Karpas-422 (cell line): ENCODE measurements around the gene VSNL1. TPM values are rescaled to one million over a fixed set of nuclear protein-coding genes. Genes with fewer than 3 reads are reported as not detected.

ENCODE experiments used
- DNase-seq: peaks from one replicate; pipeline ENCODE4 v3.0.0-alpha.2; 2015
- H2AFZ ChIP-seq: fragments of 200-600 bp; sonication (generic); 2 replicates; pipeline ENCODE4 v1.6.1; 2014; ENCODE audit warnings: antibody characterized with exemption, low read length, mixed read lengths
- H3K27ac ChIP-seq: fragments of 200-600 bp; sonication (generic); 2 replicates; pipeline ENCODE4 v1.5.1; 2014; ENCODE audit warnings: mild to moderate bottlenecking, low read length, moderate library complexity
- H3K27me3 ChIP-seq: fragments of 200-600 bp; sonication (generic); 2 replicates; pipeline ENCODE4 v1.6.1; 2014; ENCODE audit warnings: low read length, mixed read lengths
- H3K36me3 ChIP-seq: fragments of 200-600 bp; sonication (generic); 2 replicates; pipeline ENCODE4 v1.6.1; 2014; ENCODE audit warnings: low read length, mixed read lengths; ENCODE audit not compliant: insufficient read depth
- H3K4me1 ChIP-seq: fragments of 200-600 bp; sonication (generic); 2 replicates; pipeline ENCODE4 v1.6.1; 2014; ENCODE audit warnings: mild to moderate bottlenecking, low read length, mixed read lengths
- H3K4me2 ChIP-seq: fragments of 200-600 bp; sonication (generic); 2 replicates; pipeline ENCODE4 v1.6.1; 2014; ENCODE audit warnings: low read length, low read depth, mild to moderate bottlenecking; ENCODE audit not compliant: poor library complexity, severe bottlenecking
- H3K4me3 ChIP-seq: fragments of 200-600 bp; sonication (generic); 2 replicates; pipeline ENCODE4 v1.5.1; 2014; ENCODE audit warnings: mild to moderate bottlenecking, antibody characterized with exemption, low read length, mixed read lengths
- H3K79me2 ChIP-seq: fragments of 200-600 bp; sonication (generic); 2 replicates; pipeline ENCODE4 v1.6.1; 2014; ENCODE audit warnings: mild to moderate bottlenecking, low read length, mixed read lengths
- H3K9ac ChIP-seq: fragments of 200-600 bp; sonication (generic); 2 replicates; pipeline ENCODE4 v1.6.0; 2014; ENCODE audit warnings: low read length
- H3K9me2 ChIP-seq: fragments of 200-600 bp; sonication (generic), shearing (Covaris generic); replicated peaks from 2 replicates; pipeline ENCODE4 v1.6.0; 2014; ENCODE audit warnings: mild to moderate bottlenecking, low read length, moderate library complexity; ENCODE audit not compliant: insufficient read depth
- H3K9me3 ChIP-seq: fragments of 300-700, 200-600 bp; sonication (generic); 2 replicates; pipeline ENCODE4 v1.6.1; 2014; ENCODE audit warnings: low read length, mixed read lengths
- H4K20me1 ChIP-seq: fragments of 200-600 bp; sonication (generic); 2 replicates; pipeline ENCODE4 v1.6.1; 2014; ENCODE audit warnings: mild to moderate bottlenecking, antibody characterized with exemption, low read length, low read depth; ENCODE audit not compliant: insufficient read depth
- total RNA-seq: library from RNA; depleted of rRNA; stranded (reverse); fragments of >200 nt; shearing (Covaris generic); gene quantifications from 2 replicates; pipeline ENCODE4 v1.2.3, GENCODE V29; 2014; ENCODE audit warnings: low replicate concordance

Gene VSNL1
- total RNA-seq, 1 experiment from 2014 or later, result not detected

DNA sequence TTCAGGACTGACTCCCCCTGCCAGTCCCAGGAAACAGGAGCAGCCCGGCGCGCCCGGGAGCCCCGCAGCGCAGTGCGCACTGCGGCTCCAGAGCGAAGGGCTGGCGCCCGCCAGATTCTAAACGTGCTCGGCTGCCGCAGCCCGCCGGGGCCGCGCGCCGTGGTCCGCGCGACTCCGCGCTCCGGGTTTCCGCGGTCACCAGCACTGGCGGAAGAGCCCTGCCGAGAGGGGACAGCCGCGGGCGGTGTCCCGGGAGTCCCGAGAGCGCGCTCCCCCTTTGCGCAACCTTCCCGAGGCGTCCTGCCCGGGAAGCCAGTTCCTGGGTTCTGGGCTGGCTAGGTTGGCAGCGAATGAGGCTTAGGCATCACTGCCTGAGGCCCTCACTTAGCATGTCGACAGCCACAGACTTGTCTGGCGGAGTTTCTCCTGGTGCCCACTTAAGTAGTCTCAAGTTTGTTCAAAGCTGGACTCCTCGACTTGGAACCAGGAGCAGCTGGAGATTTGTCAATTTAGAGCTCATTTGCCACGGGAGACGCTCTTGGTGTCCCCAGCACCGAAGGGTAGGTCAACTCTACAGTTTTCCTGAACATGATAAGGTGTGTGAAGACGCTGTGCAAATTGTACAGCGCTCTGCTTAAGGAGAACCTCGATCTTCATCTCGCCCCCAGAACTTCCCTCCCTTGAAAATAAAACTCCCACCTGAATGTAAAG is 1.5 kb upstream of the VSNL1 start:
- Histone ChIP-seq H3K27me3 (no peaks in the 10 kb centered on the region), H3K4me1 (no peaks in the 10 kb centered on the region), H3K4me3 (no peak overlapping the region), H3K27ac (no peak overlapping the region), H3K4me2 (no peak overlapping the region), H3K9ac (no peak overlapping the region), H3K36me3 (no peaks in the 10 kb centered on the region), H4K20me1 (no peaks in the 10 kb centered on the region), H3K9me2 (no peaks in the 10 kb centered on the region), H3K9me3 (no peaks in the 10 kb centered on the region), H2AFZ (no peak overlapping the region), H3K79me2 (no peaks in the 10 kb centered on the region)
- DNase-seq, result no peak

DNA sequence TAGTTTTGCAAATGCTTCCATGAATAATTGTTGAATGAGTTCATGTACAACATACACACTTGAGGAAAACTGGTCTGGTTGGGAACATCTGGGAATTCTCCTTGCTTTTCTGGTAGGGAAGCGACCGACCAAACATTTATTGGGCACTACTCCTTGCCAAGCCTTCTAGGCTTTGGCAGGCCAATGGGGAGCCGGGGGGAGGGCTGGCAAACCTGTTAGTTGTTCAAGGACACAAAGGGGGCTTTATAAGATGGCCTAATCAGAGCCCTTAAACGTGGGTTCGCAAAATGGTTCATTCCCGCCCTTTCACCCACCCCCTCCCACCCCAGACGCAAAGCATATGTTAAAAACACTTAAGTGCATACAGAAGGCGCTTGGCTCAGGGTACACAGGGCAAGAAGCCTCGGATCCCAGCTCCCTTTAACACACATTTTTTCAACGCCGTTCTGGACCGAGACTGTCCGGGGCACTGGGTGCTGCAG is 844 bp upstream of the VSNL1 start:
- Histone ChIP-seq H4K20me1 (no peaks in the 10 kb centered on the region), H3K9ac (no peak overlapping the region), H3K4me3 (no peak overlapping the region), H3K4me1 (no peaks in the 10 kb centered on the region), H3K79me2 (no peaks in the 10 kb centered on the region), H3K9me3 (no peaks in the 10 kb centered on the region), H3K9me2 (no peaks in the 10 kb centered on the region), H3K36me3 (no peaks in the 10 kb centered on the region), H3K27ac (no peak overlapping the region), H2AFZ (no peak overlapping the region), H3K27me3 (no peaks in the 10 kb centered on the region), H3K4me2 (no peak overlapping the region)
- no peak for DNase-seq

DNA sequence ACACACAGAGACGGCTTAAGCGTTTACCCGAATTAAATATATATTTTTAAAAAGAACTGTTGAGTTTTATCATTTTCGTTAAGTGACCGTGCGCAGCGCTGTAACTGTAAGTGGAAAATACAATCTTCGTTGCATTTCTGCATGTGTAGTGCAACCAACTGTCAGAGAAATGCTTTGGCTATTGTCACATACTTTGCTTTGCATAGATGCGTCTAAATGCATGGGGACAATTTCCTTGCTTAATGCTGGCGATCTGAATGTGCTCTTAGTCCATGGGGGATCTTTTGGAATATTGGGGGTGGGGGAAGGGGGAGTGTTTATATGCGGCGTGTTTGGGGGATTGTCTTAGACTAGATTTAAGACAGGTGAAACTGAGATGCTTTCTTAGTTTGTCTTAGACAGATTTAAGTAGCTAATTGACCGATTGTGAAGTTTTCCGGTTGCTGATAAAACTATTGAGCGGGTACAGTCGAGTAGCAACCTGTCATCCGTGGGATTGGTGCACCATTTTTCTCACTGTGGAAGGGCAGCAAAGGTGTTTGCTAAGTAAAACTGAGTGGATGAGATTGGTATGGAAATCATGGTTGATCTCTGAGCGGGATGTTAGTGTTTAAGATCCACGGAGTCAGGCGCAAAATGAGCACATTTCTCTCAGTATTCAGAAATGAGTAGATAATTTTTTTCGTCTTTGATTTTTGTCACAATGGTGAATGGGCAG is 476 bp downstream of the VSNL1 start:
- no peak overlapping the region for H3K4me3 ChIP-seq

DNA sequence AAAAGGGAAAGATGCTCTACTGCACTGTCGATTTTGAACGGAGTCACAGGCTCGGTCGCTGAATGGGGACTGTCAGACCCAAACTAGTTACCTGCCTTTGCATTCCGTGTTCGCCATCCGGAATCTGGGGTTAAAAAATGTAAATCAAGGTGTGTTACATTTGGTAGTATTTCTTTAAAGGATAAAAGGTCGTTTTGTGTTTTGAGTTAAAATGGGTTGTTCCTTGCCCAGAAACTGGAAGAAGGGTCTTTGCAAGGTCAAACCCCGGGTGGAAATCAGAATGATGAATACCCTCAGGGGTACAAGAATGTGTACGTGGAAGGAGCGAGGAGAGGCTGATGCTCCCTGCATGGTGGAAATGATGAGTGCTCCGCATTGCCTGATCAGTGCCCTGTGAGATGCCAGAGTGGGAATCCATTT is 1.0 kb downstream of the VSNL1 start:
- H3K79me2 ChIP-seq, result no peaks in the 10 kb centered on the region
- no peak overlapping the region for H2AFZ ChIP-seq
- no peak overlapping the region for H3K9ac ChIP-seq

More for the DNA sequence above, 476 bp downstream of the VSNL1 start:
- Histone ChIP-seq H3K9me3 (no peaks in the 10 kb centered on the region), H3K27ac (no peak overlapping the region), H3K36me3 (no peaks in the 10 kb centered on the region), H2AFZ (no peak overlapping the region), H3K9ac (no peak overlapping the region), H3K79me2 (no peaks in the 10 kb centered on the region), H3K4me1 (no peaks in the 10 kb centered on the region), H3K27me3 (no peaks in the 10 kb centered on the region), H4K20me1 (no peaks in the 10 kb centered on the region), H3K4me2 (no peak overlapping the region), H3K9me2 (no peaks in the 10 kb centered on the region)
- no peak for DNase-seq

DNA sequence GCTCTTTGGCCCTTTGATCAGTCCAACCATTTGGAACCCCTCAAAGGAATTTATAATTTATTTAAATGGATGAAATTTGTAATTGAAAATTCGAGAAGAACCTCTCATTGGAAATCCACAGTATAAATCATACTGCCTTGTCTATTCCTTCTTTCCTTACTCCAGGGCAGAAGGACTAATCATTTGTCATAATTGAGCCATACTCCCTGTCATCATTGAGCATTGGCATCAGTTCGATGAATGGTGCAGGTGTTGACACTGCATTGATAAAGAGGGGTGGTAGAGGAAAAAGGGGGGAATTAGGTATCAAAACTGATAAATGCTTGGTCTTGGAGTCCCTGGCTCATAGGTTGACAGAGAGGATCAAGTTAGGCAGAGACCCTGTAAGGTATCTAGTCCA is 2.0 kb downstream of the VSNL1 start:
- DNase-seq, result no peak
- Histone ChIP-seq H3K9me3 (no peaks in the 10 kb centered on the region), H3K79me2 (no peaks in the 10 kb centered on the region), H3K4me3 (no peak overlapping the region), H3K4me1 (no peaks in the 10 kb centered on the region), H2AFZ (no peak overlapping the region), H3K27me3 (no peaks in the 10 kb centered on the region), H3K36me3 (no peaks in the 10 kb centered on the region), H3K27ac (no peak overlapping the region), H4K20me1 (no peaks in the 10 kb centered on the region), H3K4me2 (no peak overlapping the region), H3K9me2 (no peaks in the 10 kb centered on the region), H3K9ac (no peak overlapping the region)

More for the DNA sequence above, 1.0 kb downstream of the VSNL1 start:
- DNase-seq, result no peak
- no peaks in the 10 kb centered on the region for H3K9me3 ChIP-seq
- no peaks in the 10 kb centered on the region for H3K4me1 ChIP-seq
- H3K4me3 ChIP-seq, result no peak overlapping the region
- H4K20me1 ChIP-seq, result no peaks in the 10 kb centered on the region
- H3K9me2 ChIP-seq, result no peaks in the 10 kb centered on the region
- H3K27ac ChIP-seq, result no peak overlapping the region
- H3K27me3 ChIP-seq, result no peaks in the 10 kb centered on the region
- H3K4me2 ChIP-seq, result no peak overlapping the region
- H3K36me3 ChIP-seq, result no peaks in the 10 kb centered on the region

DNA sequence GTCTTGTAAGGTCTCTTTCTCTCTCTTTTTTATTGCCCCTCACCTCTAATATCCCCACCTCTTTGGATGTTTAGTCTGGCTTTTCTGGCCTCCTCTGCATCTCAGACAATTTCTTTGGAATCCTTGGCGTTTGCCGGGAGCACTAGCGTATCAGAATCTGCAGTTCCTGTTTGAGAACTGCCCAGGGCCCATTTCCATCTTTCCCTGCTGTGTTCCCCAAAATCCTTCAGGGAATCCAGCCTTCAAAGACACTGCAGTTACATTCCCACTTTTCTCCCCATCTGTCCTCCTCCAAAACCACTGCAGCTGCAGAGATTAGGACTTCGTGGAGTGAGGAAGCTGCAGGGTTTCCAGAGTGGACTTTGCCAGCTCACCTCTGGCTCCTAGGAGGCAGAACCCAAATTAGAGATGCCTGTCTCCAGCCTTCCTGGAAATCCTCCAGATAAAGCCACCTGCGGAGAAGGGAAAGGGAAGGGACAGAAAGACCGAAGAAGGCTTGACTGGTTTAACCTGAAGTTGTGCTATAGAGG is 2.7 kb downstream of the VSNL1 start:
- no peak overlapping the region for H3K27ac ChIP-seq
- H3K79me2 ChIP-seq, result no peaks in the 10 kb centered on the region
- no peaks in the 10 kb centered on the region for H3K36me3 ChIP-seq
- no peaks in the 10 kb centered on the region for H3K4me1 ChIP-seq
- DNase-seq, result no peak
- H3K9me3 ChIP-seq, result no peaks in the 10 kb centered on the region
- no peak overlapping the region for H3K4me3 ChIP-seq
- no peak overlapping the region for H3K4me2 ChIP-seq
- H2AFZ ChIP-seq, result no peak overlapping the region
- H3K27me3 ChIP-seq, result no peaks in the 10 kb centered on the region
- H3K9me2 ChIP-seq, result no peaks in the 10 kb centered on the region
- no peak overlapping the region for H3K9ac ChIP-seq
- no peaks in the 10 kb centered on the region for H4K20me1 ChIP-seq

DNA sequence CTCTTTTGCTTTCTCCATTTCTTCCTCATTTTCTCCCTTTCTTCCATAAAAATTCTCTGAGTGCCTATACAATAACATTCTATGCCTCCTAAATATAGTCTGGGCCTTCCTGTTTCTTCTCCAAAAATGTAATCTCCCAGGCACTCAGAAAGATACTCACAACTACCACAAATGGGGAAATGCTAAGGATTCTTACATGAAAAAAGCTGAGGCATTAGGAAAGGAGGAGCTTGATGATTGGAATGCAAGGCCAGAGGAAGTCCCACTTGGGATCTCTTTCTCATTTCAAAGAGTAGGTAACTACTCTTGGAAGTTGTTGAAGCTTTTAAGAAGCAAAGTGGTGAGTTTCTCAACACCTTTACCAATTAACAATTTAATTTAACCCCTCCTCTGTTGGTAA is 3.4 kb downstream of the VSNL1 start:
- Histone ChIP-seq H3K4me2 (no peak overlapping the region), H3K36me3 (no peaks in the 10 kb centered on the region), H3K9ac (no peak overlapping the region)

DNA sequence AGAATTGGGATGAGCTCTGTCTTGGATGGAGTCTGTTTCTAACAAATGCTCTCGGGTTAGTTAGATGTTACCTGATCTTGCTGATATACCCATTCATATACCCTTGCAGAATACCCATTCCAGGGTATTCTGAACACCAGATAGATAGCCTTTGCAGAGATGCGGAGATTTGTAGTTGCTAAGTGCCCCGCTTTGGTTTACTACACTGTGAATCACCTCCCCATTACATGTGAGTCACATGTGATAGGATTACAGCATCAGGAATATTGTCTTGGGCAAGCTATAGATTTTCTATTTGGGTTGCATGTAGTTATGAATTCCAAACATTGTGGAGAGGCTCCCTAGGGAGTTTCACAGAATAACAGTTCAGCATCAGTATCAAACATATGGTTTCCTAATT is 3.8 kb downstream of the VSNL1 start:
- no peaks in the 10 kb centered on the region for H3K27me3 ChIP-seq
- no peak for DNase-seq
- no peaks in the 10 kb centered on the region for H3K4me1 ChIP-seq
- no peak overlapping the region for H3K27ac ChIP-seq
- no peaks in the 10 kb centered on the region for H4K20me1 ChIP-seq
- no peaks in the 10 kb centered on the region for H3K9me3 ChIP-seq
- H3K4me2 ChIP-seq, result no peak overlapping the region
- no peaks in the 10 kb centered on the region for H3K9me2 ChIP-seq
- no peak overlapping the region for H3K9ac ChIP-seq
- no peaks in the 10 kb centered on the region for H3K79me2 ChIP-seq
- H2AFZ ChIP-seq, result no peak overlapping the region
- H3K36me3 ChIP-seq, result no peaks in the 10 kb centered on the region
- H3K4me3 ChIP-seq, result no peak overlapping the region

More for the DNA sequence above, 3.4 kb downstream of the VSNL1 start:
- Histone ChIP-seq H3K27me3 (no peaks in the 10 kb centered on the region), H3K79me2 (no peaks in the 10 kb centered on the region), H4K20me1 (no peaks in the 10 kb centered on the region), H3K9me2 (no peaks in the 10 kb centered on the region), H3K4me3 (no peak overlapping the region), H2AFZ (no peak overlapping the region), H3K9me3 (no peaks in the 10 kb centered on the region), H3K4me1 (no peaks in the 10 kb centered on the region), H3K27ac (no peak overlapping the region)
- DNase-seq, result no peak
